NT2/D1 (cell line): ENCODE results near the gene SDK1.

Experiments
- SUZ12 ChIP-seq: IDR thresholded peaks from 2 replicates; pipeline ENCODE4 v1.6.1; 2011; ENCODE audit not compliant: insufficient read length, insufficient read depth; ENCODE audit errors: extremely low read depth
- YY1 ChIP-seq: IDR thresholded peaks from 2 replicates; pipeline ENCODE4 v1.6.1; 2011; ENCODE audit not compliant: insufficient read length, insufficient read depth
- ZNF274 ChIP-seq: IDR thresholded peaks from 2 replicates; pipeline ENCODE4 v1.6.1; 2011; ENCODE audit warnings: mild to moderate bottlenecking, low read depth, low read length

DNA sequence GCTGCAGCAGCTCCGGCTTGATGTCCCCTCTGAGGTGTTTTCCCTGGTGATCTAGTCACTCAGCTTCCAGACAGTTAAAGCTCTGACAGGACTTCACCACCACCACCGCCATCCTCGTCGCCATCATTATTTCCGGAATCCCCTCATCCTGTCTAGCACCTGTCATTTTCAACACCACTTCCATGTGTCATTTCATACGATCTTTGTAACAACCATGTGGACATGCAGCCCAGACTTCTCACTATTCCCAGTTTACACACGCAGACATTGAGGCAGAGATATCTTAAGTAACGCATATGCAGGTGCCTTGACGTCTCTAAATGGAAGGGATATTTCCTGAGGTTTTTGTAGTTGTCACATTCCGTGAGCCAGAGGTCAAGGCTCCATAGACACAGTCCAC lies 850.5 kb downstream of the SDK1 start:
- TF ChIP-seq SUZ12 (no peak), ZNF274 (no peak), YY1 (no peak)
